HepG2 (cell line): ENCODE data around the gene CEBPB. TPM values are rescaled to one million over a fixed set of nuclear protein-coding genes. Genes with fewer than 3 reads are reported as not detected.
A peak's percentile ranks its signal among the peaks of the same experiment; 100 is the strongest.

Experiments
- CBX5 ChIP-seq: sonication (generic); formaldehyde crosslinking; IDR thresholded peaks from 2 replicates; pipeline ENCODE4 v1.4.0; 2020; ENCODE audit warnings: missing genetic modification reagents, borderline replicate concordance
- CENPT ChIP-seq: sonication (generic); formaldehyde crosslinking; IDR thresholded peaks from 2 replicates; pipeline ENCODE4 v1.8.0; 2022; ENCODE audit warnings: low read depth, mild to moderate bottlenecking, moderate library complexity, missing genetic modification reagents
- DPF2 ChIP-seq: sonication (generic); formaldehyde crosslinking; IDR thresholded peaks from 2 replicates; pipeline ENCODE4 v1.4.0; 2020; ENCODE audit warnings: mild to moderate bottlenecking, low read depth, missing genetic modification reagents, borderline replicate concordance
- FOXJ3 ChIP-seq: sonication (generic); formaldehyde crosslinking; IDR thresholded peaks from 2 replicates; pipeline ENCODE4 v1.4.0; 2020; ENCODE audit warnings: missing genetic modification reagents, mild to moderate bottlenecking, borderline replicate concordance
- HNRNPL ChIP-seq: fragments of 200-400 bp; formaldehyde crosslinking; IDR thresholded peaks from 2 replicates; pipeline ENCODE4 v1.6.1; 2017; ENCODE audit warnings: mild to moderate bottlenecking, low read depth, low read length
- MXD1 ChIP-seq: sonication (generic); formaldehyde crosslinking; IDR thresholded peaks from 2 replicates; pipeline ENCODE4 v1.4.0; 2020; ENCODE audit warnings: mild to moderate bottlenecking, missing genetic modification reagents
- RARA ChIP-seq: IDR thresholded peaks from 2 replicates; pipeline ENCODE4 v1.6.1; 2016; ENCODE audit warnings: missing genetic modification reagents, missing compliant biosample characterization
- ZBTB7A ChIP-seq: sonication (generic); formaldehyde crosslinking; IDR thresholded peaks from 2 replicates; pipeline ENCODE4 v1.8.0; 2022; ENCODE audit warnings: mild to moderate bottlenecking, missing genetic modification reagents
- ZNF350 ChIP-seq: sonication (generic); formaldehyde crosslinking; IDR thresholded peaks from 2 replicates; pipeline ENCODE4 v1.4.0; 2020; ENCODE audit warnings: mild to moderate bottlenecking, low read depth, missing genetic modification reagents, borderline replicate concordance
- ZNF446 ChIP-seq: sonication (generic); formaldehyde crosslinking; IDR thresholded peaks from 2 replicates; pipeline ENCODE4 v1.5.0; 2020; ENCODE audit warnings: mild to moderate bottlenecking, missing genetic modification reagents
- ZNF543 ChIP-seq: sonication (generic); formaldehyde crosslinking; IDR thresholded peaks from 2 replicates; pipeline ENCODE4 v1.4.0; 2020; ENCODE audit warnings: mild to moderate bottlenecking, missing genetic modification reagents
- ZNF629 ChIP-seq: sonication (generic); formaldehyde crosslinking; conservative IDR thresholded peaks from 2 replicates; pipeline ENCODE4 v1.5.0; 2020; ENCODE audit warnings: missing genetic modification reagents
- ZNF768 ChIP-seq: sonication (generic); formaldehyde crosslinking; IDR thresholded peaks from 2 replicates; pipeline ENCODE4 v1.4.0; 2020; ENCODE audit warnings: missing genetic modification reagents
- polyA plus RNA-seq, 8 experiments: library from polyadenylated mRNA; depleted of rRNA in 3 of 8; stranded (reverse) in 7 of 8; unstranded in 1 of 8; fragments of >200 nt; fragmentation: Illumina TruSeq in 4 of 8; extraction: Trizol in 4 of 8; gene quantifications; 2 replicates each; pipeline versions ENCODE4 v1.2.1 to v1.2.3, GENCODE V29; 2011 to 2016; ENCODE audit warnings: low read depth in 4 of 8, missing spikeins in 1 of 8, mixed read lengths in 1 of 8; ENCODE audit not compliant: insufficient read depth in 1 of 8
- total RNA-seq, 5 experiments: library from RNA; depleted of rRNA; stranded (reverse); fragments of >200 nt; fragmentation: Illumina TruSeq; extraction: Trizol; gene quantifications; 2 replicates each; pipeline ENCODE4 v1.2.3, GENCODE V29; 2016; ENCODE audit warnings: low read depth in 1 of 5
- TF ChIP-seq, protein P1 (sequence below): sonication (generic); formaldehyde crosslinking; IDR thresholded peaks from 2 replicates; pipeline ENCODE4 v1.8.0; 2022; ENCODE audit warnings: mild to moderate bottlenecking, missing genetic modification reagents, moderate library complexity
- TF ChIP-seq, protein P2 (sequence below): sonication (generic); formaldehyde crosslinking; IDR thresholded peaks from 2 replicates; pipeline ENCODE4 v1.8.0; 2022; ENCODE audit warnings: missing genetic modification reagents, mild to moderate bottlenecking, moderate library complexity, borderline replicate concordance
- TF ChIP-seq, protein P3 (sequence below): sonication (generic); formaldehyde crosslinking; IDR thresholded peaks from 2 replicates; pipeline ENCODE4 v1.5.0; 2020; ENCODE audit warnings: missing genetic modification reagents

The CEBPB gene
- total and polyA plus RNA-seq, 2 of the 13 experiments (the other 11 are each of a cell fraction or from before 2014, with no cell fraction given), result 18.5 to 28.2 TPM

DNA sequence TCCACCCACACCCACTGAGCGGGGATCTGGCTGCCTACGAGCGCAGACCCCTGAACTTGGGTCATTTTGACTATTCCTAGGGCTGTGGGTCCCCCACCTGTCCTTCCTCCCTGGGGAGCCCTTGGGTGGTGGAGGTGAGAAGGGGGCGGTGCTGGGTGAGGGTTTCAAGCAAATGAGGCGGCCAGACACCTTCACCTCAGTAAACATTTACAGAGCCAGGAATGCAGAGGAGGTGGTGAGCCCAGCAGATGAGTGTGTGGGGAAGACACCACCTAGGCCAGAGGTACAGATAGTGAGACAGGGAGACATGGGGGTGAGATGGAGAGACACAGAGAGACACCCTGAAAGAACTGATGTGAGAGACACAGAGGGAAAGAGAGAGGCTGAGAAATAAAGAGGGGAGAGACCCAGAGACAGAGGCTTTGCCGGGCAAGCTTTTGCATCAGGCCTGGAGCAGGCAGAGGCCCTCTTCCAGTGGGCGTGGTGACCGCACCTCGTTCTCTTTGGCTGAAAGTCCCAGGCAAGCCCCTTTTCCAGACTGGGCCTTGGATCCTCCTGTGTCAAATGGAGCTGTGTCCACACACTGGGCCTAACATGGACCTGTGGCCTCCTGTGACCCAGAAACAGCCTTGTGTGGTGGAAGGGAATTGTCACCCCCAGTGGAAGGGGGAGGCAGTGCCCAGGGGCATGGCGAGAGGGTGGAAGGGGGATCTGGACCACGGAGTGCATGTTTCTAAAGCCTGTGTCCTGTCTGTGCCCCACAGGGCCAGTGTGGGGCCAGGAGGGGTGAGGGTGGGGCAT is 29.7 kb downstream of the CEBPB start (continued):
- TF ChIP-seq DPF2, result 0 out of 2 replicates have a peak, but pooled peaks have one; percentile 15
- 0 out of 2 replicates have a peak, but pooled peaks have one; percentile 28 for TF ChIP-seq ZBTB7A (CRISPR knock-in tag)
- peak; percentile 19 for TF ChIP-seq CBX5
- TF ChIP-seq, protein P1, sequence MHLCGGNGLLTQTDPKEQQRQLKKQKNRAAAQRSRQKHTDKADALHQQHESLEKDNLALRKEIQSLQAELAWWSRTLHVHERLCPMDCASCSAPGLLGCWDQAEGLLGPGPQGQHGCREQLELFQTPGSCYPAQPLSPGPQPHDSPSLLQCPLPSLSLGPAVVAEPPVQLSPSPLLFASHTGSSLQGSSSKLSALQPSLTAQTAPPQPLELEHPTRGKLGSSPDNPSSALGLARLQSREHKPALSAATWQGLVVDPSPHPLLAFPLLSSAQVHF (CRISPR knock-in tag), result no peak
- TF ChIP-seq ZNF446 (CRISPR knock-in tag), result no peak
- no peak for TF ChIP-seq CENPT (CRISPR knock-in tag)
- TF ChIP-seq ZNF629 (CRISPR knock-in tag), result 0 out of 2 replicates have a peak, but pooled peaks have one; percentile 18
- peak; percentile 48; the same call in 1 of the 2 replicates for TF ChIP-seq ZNF768 (CRISPR knock-in tag)
- TF ChIP-seq RARA (CRISPR knock-in tag), result no peak
- TF ChIP-seq FOXJ3 (CRISPR knock-in tag), result no peak
- TF ChIP-seq, protein P2, sequence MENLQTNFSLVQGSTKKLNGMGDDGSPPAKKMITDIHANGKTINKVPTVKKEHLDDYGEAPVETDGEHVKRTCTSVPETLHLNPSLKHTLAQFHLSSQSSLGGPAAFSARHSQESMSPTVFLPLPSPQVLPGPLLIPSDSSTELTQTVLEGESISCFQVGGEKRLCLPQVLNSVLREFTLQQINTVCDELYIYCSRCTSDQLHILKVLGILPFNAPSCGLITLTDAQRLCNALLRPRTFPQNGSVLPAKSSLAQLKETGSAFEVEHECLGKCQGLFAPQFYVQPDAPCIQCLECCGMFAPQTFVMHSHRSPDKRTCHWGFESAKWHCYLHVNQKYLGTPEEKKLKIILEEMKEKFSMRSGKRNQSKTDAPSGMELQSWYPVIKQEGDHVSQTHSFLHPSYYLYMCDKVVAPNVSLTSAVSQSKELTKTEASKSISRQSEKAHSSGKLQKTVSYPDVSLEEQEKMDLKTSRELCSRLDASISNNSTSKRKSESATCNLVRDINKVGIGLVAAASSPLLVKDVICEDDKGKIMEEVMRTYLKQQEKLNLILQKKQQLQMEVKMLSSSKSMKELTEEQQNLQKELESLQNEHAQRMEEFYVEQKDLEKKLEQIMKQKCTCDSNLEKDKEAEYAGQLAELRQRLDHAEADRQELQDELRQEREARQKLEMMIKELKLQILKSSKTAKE (CRISPR knock-in tag), result no peak
- TF ChIP-seq, protein P3, sequence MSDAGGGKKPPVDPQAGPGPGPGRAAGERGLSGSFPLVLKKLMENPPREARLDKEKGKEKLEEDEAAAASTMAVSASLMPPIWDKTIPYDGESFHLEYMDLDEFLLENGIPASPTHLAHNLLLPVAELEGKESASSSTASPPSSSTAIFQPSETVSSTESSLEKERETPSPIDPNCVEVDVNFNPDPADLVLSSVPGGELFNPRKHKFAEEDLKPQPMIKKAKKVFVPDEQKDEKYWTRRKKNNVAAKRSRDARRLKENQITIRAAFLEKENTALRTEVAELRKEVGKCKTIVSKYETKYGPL, result no peak
- no peak for TF ChIP-seq MXD1 (CRISPR knock-in tag)
- peak; percentile 46; the same call in 1 of the 2 replicates for TF ChIP-seq ZNF350
- TF ChIP-seq ZNF543 (CRISPR knock-in tag), result 0 out of 2 replicates have a peak, but pooled peaks have one; percentile 27
- 0 out of 2 replicates have a peak, but pooled peaks have one; percentile 23 for TF ChIP-seq HNRNPL
